ENCODE measurements around the gene CACNA2D4.

CACNA2D4 gene

GRCh38 chr12:1927051-1927680 is 8.7 kb upstream of the CACNA2D4 start:
- Histone ChIP-seq H3K27me3 (no peaks in the 10 kb centered on the region), H3K4me1 (peaks cover 25% of the 10 kb centered on the region), H3K4me3 (ENCODE audit: low read depth, low read length) (no peak overlapping the region), H3K9me3 (peaks cover 4% of the 10 kb centered on the region; the same call in 1 of the 2 replicates), H3K36me3 (no peaks in the 10 kb centered on the region)
- no peak for TF ChIP-seq CTCF (IDR thresholded peaks at IDR 0.05; ENCODE audit: low read depth, low read length)
- no peak for DNase-seq

GRCh38 chr12:1926251-1926657 is 7.8 kb upstream of the CACNA2D4 start:
- TF ChIP-seq CTCF (IDR thresholded peaks at IDR 0.05; ENCODE audit: low read depth, low read length) = no peak
- H3K4me3 ChIP-seq (ENCODE audit: low read depth, low read length) = no peak overlapping the region
- no peaks in the 10 kb centered on the region for H3K36me3 ChIP-seq
- peaks cover 4% of the 10 kb centered on the region; the same call in 1 of the 2 replicates for H3K9me3 ChIP-seq
- no peak for DNase-seq
- H3K4me1 ChIP-seq = peaks cover 21% of the 10 kb centered on the region
- H3K27me3 ChIP-seq = no peaks in the 10 kb centered on the region

- no peaks in the 10 kb centered on the region for H3K27me3 ChIP-seq
- TF ChIP-seq CTCF (IDR thresholded peaks at IDR 0.05; ENCODE audit: low read depth, low read length) = no peak
- peaks cover 4% of the 10 kb centered on the region; the same call in 1 of the 2 replicates for H3K9me3 ChIP-seq
- H3K36me3 ChIP-seq = no peaks in the 10 kb centered on the region
- no peak overlapping the region for H3K4me3 ChIP-seq (ENCODE audit: low read depth, low read length)
- peaks cover 21% of the 10 kb centered on the region for H3K4me1 ChIP-seq
- no peak for DNase-seq
These were observed 7.2 kb upstream of the CACNA2D4 start for GRCh38 chr12:1925684-1926006.

- TF ChIP-seq CTCF (IDR thresholded peaks at IDR 0.05; ENCODE audit: low read depth, low read length) = no peak
- Histone ChIP-seq H3K4me3 (ENCODE audit: low read depth, low read length) (no peak overlapping the region), H3K36me3 (no peaks in the 10 kb centered on the region), H3K9me3 (peaks cover 4% of the 10 kb centered on the region; the same call in 1 of the 2 replicates), H3K27me3 (no peaks in the 10 kb centered on the region), H3K4me1 (peaks cover 21% of the 10 kb centered on the region)
- DNase-seq = no peak
These were observed 6.7 kb upstream of the CACNA2D4 start for GRCh38 chr12:1924996-1925683.

- H3K4me3 ChIP-seq (ENCODE audit: low read depth, low read length) = no peak overlapping the region
- no peaks in the 10 kb centered on the region for H3K36me3 ChIP-seq
- H3K9me3 ChIP-seq = peaks cover 4% of the 10 kb centered on the region; the same call in 1 of the 2 replicates
- TF ChIP-seq CTCF (IDR thresholded peaks at IDR 0.05; ENCODE audit: low read depth, low read length) = no peak
- H3K4me1 ChIP-seq = peaks cover 17% of the 10 kb centered on the region
- no peaks in the 10 kb centered on the region for H3K27me3 ChIP-seq
- no peak for DNase-seq
These were observed 4.5 kb upstream of the CACNA2D4 start for GRCh38 chr12:1922985-1923384.

- H3K4me3 ChIP-seq (ENCODE audit: low read depth, low read length) = no peak overlapping the region
- H3K4me1 ChIP-seq = peaks cover 14% of the 10 kb centered on the region
- no peak for TF ChIP-seq CTCF (IDR thresholded peaks at IDR 0.05; ENCODE audit: low read depth, low read length)
- no peaks in the 10 kb centered on the region for H3K27me3 ChIP-seq
- peaks cover 4% of the 10 kb centered on the region; the same call in 1 of the 2 replicates for H3K9me3 ChIP-seq
- H3K36me3 ChIP-seq = no peaks in the 10 kb centered on the region
- DNase-seq = no peak
These were observed 3.7 kb upstream of the CACNA2D4 start for GRCh38 chr12:1922075-1922709.

All from BE2C (cell line).